Smooth muscle cell of the brain vasculature (primary cell): ENCODE measurements around the gene CDKL2.

ENCODE experiments used
- DNase-seq: peaks from one replicate; pipeline ENCODE4 v3.0.0-alpha.2; 2012; ENCODE audit warnings: low read depth, low spot score

The CDKL2 gene

DNA sequence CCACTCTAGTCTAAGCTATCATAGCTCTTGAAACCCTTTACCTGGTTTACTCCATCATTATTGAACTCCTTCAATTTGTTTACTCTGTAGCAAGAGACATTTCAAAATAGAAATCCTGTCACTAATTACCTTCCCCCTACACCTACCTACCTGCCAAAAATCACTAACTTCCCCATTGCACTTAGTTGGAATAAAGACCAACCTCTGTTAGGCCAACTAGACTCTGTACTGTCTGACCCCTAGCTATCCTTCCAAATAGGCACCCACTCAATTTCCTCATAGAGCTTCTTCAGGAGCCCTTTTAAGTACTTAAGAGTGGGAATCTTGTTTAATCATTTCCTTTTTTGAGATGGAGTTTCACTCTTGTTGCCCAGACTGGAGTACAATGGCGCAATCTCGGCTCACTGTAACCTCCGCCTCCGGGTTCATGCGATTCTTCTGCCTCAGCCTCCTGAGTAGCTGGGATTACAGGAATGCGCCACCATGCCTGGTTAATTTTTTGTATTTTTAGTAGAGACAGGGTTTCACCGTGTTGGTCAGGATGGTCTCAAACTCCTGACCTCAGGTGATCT is 8.9 kb upstream of the CDKL2 start:
- no peak for DNase-seq

DNA sequence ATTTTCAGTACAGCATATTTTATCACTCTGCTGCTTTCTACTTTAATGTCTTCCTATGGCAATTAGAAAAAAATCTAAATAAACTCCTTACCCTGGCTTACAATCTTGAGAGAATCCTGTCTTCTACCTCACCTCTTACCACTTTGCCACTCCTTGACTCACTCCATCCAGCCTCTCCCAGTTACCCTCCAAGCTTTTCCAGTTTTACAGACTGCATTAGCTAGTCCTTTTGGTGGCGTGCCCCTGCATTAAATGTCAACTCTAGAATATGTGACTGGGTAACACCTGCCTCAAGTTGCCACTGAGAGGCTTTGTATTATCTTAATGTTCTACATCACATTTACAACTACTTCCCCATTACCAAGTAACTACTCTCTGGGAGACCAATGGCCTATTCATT is 7.5 kb upstream of the CDKL2 start:
- no peak for DNase-seq

DNA sequence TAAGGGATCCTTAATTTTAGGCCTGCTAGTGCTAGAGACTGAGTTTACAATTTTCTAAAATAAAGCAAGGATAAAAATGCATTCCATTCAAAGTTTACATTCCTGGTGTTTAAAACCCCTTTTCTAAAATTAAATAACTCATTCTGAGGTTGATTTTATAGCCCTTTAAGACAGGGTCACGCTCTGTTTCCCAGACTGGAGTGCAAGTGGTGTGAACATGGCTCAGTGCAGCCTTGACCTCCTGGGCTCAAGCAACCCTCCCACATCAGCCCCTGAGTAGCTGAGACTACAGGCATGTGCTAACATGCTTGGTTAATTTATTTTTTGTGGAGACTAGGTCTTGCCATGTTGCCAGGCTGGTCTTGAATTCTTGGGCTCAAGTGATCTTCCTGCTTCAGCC is 6.8 kb upstream of the CDKL2 start:
- no peak for DNase-seq

DNA sequence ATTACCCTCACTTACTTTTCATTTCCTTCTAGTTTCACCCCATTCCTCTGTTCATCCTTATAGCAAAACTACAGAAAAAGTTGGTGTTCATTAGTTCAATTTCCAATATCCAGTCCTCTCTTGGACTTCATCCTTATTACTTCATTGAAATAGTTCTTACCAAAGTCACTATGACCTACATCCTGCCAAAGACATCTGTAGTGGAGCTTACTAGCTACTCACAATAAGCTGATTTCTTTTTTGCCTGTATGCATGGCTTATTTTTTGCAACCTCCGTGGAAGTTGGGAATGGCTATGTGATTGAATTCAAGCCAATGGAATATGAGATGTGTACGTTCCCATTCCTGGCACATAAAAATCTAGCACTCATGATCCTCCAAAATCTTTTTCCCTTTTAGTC is 4.6 kb upstream of the CDKL2 start:
- DNase-seq: no peak

DNA sequence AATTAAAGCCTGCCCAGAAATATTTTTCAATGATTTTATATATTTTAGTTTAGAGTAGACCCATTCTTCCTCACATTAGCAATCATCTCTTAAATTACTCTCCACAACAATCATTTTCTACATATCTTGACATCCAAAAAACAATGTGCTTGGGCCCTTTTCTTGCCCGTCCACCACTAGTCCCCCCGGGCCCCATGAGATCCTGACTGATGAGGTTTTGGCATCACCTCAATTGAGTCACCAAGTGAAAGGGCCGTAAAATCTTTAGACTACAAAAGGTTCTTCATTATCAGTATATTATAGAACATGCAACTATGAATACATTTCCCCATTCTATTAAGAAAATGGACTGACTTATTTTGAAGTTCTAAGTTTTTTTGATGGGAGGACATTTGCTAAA is 4.0 kb upstream of the CDKL2 start:
- no peak for DNase-seq

DNA sequence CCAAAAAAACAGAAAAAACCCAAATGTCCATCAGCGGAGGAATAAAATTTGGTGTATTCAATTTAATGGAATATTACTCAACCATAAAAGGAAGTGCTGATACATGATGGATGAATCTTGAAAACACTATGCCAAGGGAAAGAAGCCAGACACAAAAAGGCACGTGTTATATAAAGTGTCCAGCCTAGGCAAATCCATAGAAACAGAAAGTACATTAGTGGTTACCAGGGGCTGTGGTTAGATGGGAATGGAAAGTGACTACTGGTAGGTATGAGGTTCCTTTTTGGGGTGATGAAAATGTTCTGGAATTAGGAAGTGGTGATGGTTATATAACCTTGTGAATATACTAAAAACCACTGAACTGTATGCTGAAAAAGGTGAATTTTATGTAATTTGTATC is 3.5 kb upstream of the CDKL2 start:
- DNase-seq: no peak

DNA sequence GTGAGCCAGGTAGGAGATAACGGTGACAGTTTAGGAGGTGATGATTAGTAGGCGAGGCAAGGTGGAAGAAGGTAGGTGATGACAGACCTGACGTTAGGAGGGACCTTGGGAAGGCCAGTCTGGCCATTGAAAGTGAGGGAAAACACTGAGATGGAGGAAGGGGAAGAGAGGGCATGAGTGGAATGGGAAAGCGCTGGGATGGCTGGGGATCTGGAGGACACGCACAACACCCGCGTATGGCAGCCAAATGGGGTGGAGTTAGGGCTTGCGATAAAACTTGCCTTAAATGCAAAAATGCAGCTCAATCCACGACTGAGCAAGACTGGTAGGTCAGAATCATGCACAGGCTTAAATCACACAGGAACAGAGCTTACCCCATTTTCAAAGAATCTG is 605 bp upstream of the CDKL2 start:
- no peak for DNase-seq

DNA sequence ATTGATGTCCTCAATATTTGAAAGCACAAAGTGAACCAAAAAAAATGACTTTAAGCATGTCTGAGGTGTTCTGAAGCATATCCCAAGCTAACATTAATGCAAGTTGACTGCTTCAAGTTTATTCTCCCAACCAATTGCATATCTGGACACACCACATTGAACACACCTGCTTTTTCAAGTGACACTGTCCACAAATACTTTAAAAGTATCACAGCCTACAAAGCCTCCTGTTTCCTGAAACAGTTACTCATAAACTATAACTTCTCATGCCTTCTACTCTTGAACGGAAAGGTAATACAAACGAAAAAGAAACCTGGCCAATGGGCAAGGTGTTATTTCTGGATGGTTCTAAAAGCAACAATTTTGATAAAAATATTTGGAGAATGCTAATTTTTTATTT is 1.1 kb downstream of the CDKL2 start:
- DNase-seq: no peak

DNA sequence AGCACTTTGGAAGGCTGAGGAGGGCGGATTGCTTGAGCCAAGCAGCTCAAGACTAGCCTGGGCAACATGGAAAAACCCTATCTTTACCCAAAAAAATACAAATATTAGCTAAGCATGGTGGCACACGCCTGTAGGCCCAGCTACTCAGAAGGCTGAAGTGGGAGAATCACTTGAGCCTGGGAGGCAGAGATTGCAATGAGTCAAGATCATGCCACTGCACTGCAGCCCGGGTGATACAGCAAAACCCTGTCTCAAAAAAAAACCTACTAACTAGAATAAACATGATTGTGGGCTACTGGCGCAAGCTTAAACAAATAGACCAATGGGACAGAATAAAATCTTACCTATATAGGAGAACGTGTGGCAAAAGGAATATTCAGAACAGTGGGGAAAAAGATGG is 7.3 kb downstream of the CDKL2 start:
- no peak for DNase-seq

DNA sequence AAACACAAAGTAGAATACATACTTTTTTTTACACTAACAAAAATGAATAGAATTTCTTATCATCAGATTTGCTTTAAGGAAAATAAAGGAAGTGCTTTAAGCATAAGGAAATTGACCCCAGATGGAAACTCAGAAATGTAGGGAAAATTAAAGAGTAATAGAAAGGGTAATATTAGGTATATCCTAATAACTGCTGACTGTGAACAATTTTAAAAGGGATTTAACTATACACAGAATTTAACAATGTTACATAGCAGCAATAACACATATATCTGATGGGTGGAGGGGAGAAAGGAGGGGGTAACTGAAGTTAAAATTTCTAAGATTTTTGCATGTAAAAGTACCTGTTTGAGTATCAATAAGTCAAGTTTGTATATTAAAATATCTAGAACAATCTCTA is 8.6 kb downstream of the CDKL2 start:
- no peak for DNase-seq

DNA sequence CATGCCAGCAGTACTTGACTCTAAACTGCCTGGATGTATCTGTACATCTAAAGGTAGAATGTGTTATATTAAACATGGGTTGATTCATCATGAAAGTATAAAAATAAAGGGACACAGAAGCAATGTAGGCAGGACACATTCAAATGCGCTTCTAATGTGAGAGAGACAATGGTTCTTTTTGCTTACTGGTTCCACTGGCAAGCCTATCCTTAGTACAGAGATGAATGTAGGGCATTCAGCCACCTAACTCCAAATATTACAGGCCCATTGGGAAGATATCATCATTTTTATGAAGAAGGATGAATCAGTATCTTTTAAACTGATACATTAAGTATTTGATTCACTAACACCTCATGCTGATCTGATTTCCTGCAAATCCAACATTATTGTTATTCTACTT is 18.0 kb downstream of the CDKL2 start:
- DNase-seq: no peak

DNA sequence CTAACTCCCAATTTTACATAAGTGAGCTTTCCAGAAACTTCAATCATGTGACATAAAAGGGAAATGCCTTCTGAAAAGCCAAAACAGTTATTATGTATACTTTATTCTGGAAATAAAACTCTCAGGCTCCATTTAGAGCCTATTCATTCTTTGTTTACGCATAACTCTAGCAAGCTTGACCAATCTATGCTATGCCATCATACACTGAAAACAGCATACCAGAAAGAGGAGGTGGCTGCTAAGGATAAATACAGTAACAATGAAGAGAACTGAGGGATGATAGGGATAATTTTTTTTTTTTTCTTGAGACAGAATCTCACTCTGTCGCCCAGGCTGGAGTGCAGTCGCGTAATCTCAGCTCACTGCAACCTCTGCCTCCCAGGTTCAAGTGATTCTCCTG is 24.4 kb downstream of the CDKL2 start:
- no peak for DNase-seq

DNA sequence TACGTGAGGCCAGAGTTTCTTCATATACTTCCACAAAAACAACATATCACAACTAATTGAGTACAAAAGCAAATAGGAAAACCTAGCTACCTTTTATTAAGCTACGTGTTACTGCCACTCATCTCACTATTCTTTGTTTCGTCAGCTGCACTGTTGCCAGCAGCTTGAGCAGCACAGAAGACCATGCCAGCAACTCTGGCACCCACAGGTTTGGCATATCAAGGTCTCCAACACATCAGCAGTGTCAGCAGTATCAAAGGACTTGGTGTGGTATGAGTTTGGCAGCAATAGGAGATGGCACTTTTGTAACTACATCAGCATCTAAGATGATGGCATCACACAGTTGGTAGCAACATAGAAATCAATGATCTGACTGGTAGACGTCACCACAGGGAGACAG is 30.7 kb downstream of the CDKL2 start:
- DNase-seq: no peak

DNA sequence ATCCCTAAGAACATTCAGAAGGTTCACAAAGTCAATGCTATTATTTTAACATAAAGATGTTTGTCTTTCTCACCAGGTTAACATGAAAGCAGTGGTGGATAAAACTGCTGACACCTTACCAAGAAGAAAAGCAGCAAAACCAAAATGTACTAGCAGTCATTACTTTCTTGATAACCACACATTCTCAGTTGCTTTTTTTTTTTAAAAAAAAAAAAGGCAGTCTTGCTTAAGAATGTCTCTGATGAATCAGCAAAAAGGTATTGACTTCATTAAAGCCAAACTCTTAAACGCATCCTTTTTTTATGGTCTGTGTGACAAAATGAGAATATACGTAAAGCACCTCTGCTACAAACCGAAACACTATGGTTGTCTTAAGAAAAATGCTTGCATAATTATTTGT is 31.9 kb downstream of the CDKL2 start:
- no peak for DNase-seq

DNA sequence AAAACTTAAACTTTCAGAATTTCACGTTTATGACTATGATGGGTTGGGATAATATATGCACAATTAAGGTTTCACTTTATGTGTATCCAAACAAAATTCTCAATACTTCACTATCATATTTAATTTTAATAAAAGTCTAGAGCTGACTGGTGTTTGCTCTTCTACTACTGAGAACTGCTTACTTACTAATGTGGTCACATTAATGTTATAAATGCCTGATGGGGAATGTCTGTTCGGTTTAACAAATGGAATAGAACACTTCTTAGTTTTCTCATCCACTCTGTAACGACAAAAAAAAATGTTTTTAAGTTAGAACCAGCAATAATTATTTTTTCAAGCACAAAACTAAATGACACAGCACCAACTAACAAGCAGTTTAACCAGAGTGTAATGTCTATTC is 34.3 kb downstream of the CDKL2 start:
- no peak for DNase-seq

DNA sequence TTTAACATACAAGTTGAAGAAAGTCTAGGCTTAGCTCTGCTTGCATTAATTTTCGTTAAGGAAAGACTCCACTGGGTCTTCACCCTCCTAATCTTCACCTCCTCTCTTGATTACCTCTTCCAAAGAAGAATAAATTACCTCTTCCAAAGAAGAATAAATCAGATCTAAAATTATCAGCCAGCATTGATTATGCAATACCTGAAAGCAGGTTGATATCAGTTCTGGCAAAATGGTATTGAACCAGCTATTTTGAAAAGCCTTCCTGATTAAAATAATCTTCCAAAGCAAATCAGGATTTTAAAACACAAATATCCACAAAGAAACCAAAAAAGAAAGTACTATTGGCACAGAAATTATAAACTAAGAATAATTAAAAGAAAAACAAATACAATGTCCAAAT is 36.9 kb downstream of the CDKL2 start:
- no peak for DNase-seq

DNA sequence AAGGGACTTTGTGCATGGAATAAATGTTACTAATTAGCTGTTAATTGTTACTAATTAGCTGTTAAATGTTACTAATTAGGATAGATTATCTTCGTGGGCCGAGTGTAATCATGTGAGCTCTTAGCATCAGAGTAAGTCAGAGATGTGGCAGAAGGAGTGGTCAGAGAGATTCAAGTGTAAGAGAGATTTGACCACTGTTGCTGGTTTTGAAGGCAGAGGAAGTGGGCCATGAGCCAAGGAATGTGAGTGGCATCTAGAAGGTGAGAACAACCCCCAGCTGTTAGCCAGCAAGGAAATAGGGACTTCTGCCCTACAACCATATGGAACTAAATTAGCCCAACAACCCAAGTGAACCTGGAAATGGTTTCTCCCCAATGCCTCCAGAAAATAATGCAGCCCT is 46.3 kb downstream of the CDKL2 start:
- no peak for DNase-seq

DNA sequence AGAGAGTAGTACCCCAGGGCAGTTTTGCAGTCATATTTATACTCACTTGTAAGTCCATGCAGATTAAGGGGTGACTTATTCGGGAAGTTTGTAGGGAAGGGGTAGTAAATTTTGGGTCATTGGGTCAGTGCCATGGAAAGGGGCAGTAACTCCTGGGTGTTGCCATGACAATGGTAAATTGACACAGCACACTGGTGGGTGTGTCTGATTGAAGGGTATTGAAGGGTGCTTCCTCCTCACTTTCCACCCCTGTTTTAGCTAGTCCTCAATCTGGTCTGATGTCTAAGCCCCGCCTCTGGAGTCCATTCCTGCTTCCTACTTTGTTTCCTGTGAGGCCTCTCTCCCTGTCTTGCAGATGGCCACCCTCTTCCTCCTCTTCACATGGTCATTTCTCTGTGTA is 62.6 kb downstream of the CDKL2 start:
- DNase-seq: no peak

DNA sequence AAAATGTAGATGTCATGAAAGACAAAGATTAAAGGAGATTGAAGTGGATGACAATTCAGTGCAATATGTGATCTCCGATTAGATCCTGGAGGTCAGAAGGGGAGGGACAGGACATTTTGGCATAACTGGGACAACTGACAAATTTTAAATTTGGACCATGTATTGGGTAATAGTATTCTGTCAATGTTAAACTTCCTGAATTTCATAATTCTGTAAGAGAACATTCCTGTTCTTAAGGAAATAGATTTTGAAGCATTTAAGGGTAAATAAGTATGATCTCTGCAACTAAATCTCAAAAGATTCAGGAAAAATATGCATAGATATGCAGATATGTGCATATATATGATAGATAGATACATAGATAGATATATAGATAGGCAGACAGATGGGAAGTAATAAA is 63.4 kb downstream of the CDKL2 start:
- no peak for DNase-seq

DNA sequence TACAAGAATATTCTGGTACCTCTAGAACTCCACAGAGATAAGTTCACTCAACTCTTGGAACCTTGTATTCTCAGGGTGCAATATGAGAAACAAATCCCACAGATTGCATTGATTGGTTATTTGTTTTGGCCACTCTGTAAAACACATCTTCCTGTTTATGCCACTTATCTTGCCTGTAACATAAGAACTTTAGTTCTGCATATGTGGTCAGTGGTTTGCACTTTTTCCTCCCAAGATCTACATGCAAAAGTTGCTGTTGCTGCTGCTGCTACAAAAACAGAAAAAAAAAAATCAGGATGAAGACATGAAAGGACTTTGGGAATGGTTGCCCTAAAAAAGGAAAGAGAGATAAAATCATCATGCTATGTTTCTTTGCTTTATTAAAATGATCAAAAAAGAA is 64.8 kb downstream of the CDKL2 start:
- no peak for DNase-seq

DNA sequence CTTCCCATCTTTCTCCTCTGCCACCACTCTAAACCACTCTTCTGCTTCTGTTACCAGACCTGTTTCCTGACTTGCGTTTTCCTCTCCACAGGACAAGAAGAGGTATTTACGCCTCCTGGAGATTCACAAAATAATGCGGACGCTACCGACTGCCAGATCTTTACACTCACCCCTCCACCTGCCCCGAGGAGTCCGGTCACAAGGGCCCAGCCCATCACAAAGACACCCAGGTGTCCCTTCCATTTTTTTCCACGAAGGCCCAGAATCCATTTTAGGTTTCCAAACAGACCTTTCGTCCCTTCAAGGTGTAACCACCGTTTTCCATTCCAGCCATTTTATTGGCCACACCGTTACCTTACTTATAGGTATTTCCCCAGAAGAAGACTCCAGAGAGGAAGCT is 66.3 kb downstream of the CDKL2 start:
- no peak for DNase-seq

DNA sequence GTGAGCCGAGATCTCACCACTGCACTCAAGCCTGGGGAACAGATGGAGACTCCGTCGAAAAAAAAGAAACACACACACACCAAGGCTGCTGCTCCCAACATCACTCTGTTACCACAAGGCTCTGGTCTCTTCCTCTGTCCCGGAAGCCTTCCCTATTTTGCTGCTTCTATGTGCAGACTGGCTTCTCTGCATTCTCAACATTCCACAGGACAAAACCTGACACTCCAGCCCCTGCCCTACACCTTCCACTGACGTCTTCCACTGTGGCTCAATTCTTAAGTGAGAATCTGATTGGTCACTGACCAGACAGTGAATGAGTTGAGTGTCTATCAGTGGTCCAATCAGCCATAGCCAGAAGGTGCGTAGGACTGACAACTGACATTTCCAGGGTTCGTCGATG is 68.5 kb downstream of the CDKL2 start:
- no peak for DNase-seq

DNA sequence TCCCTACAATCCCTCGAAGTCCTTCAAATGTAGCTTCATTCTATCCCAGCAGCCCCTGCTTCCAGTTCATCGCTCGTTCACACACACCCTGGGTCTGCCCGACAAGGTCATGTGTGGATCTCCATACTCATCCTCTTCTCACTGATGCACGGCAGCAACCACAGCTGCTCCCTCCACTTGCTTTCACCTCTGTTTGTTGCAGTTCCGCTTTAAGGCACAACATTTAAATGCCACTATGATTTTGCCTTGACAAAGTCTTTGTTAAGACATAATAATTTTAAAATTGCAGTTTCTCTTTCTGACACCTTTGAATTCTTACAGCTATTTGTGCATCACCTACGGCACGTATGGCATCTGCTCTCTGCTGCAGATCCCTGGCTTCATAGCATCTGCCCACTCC is 72.6 kb downstream of the CDKL2 start:
- no peak for DNase-seq

DNA sequence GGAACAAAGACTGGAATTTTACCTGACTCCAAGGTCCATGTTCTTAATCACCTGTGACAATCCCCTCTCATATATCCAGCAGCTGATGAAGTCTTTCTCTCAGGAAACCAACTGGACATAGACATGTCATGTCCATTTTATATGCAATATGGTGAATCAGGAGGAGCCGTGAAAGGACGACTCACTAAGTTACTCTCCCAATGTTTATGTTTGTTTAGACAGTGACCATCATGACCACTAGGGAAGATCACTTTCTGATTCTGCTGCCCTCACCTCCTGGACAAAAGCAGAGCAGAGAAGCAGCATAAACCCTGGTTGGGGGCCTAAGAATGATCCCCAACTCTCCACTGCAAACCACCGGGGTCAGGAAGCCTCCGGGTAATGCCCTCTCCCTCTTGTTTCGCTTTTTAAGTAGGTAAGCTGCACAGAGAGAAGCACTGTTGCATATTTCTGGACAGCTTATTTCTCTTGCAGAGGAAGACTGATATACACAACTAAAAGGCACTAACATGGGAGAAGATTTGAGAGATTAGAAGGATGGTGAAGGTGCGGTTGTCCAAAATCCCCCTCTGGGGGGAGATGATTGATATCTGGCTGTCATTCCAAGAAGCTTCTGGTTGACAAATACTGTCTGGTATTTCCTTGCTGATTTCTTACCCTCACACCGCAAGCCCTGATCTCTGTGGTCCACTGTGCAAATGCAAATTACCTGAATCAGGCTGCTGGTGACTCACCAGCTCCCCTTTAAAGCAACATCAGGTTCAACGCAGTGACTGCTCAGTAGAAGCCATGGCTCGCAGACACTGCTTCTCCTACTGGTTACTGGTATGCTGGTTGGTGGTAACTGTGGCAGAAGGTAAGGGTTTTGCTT is 74.8 kb downstream of the CDKL2 start, which contains the start of gene ODAPH:
Gene ODAPH, plus strand, starts transcription at position 773 of the 871 bp plus-strand sequence. Its CDS starts 17 bp downstream, at position 790.
- DNase-seq: no peak
